Loucy (cell line): ENCODE results near the gene FAM193A.

ENCODE experiments used
- H2AFZ ChIP-seq: fragments of 200-600 bp; sonication (generic); 2 replicates; pipeline ENCODE4 v1.6.0; 2016; ENCODE audit warnings: antibody characterized with exemption, mild to moderate bottlenecking, low read length, moderate library complexity
- H3F3A ChIP-seq: fragments of 200-600 bp; 2 replicates; pipeline ENCODE4 v1.6.0; 2016; ENCODE audit warnings: antibody characterized with exemption, low read depth, mild to moderate bottlenecking
- H3K27me3 ChIP-seq: fragments of 200-600 bp; sonication (generic); 2 replicates; pipeline ENCODE4 v1.6.1; 2014; ENCODE audit warnings: low read length, mild to moderate bottlenecking; ENCODE audit not compliant: insufficient read depth, poor library complexity, severe bottlenecking
- H3K36me3 ChIP-seq: fragments of 200-600 bp; sonication (generic); 2 replicates; pipeline ENCODE4 v1.6.1; 2016; ENCODE audit warnings: low read length; ENCODE audit not compliant: insufficient read depth
- H3K4me1 ChIP-seq: fragments of 200-600 bp; sonication (generic); 2 replicates; pipeline ENCODE4 v1.5.1; 2014; ENCODE audit warnings: low read length, mild to moderate bottlenecking; ENCODE audit not compliant: insufficient read depth, poor library complexity, severe bottlenecking
- H3K4me2 ChIP-seq: fragments of 200-600 bp; sonication (generic); 2 replicates; pipeline ENCODE4 v1.6.0; 2014; ENCODE audit warnings: antibody characterized with exemption, low read length, low read depth, mild to moderate bottlenecking; ENCODE audit not compliant: poor library complexity, severe bottlenecking
- H3K4me3 ChIP-seq: fragments of 200-600 bp; sonication (generic); 2 replicates; pipeline ENCODE4 v1.5.1; 2014; ENCODE audit warnings: low read length, mild to moderate bottlenecking, mixed read lengths; ENCODE audit not compliant: poor library complexity, severe bottlenecking
- H3K79me2 ChIP-seq: fragments of 200-600 bp; sonication (generic); 2 replicates; pipeline ENCODE4 v1.6.1; 2014; ENCODE audit warnings: low read length; ENCODE audit not compliant: insufficient read depth
- H3K9ac ChIP-seq: fragments of 200-600 bp; sonication (generic); 2 replicates; pipeline ENCODE4 v1.6.0; 2014; ENCODE audit warnings: mild to moderate bottlenecking, low read depth, low read length, moderate library complexity; ENCODE audit not compliant: poor library complexity, severe bottlenecking
- H3K9me2 ChIP-seq: fragments of 200-600 bp; sonication (generic); replicated peaks from 2 replicates; pipeline ENCODE4 v1.6.1; 2016; ENCODE audit warnings: low read depth, low read length, mixed read lengths
- H3K9me3 ChIP-seq: fragments of 200-600 bp; sonication (generic); 2 replicates; pipeline ENCODE4 v1.6.1; 2014; ENCODE audit warnings: mild to moderate bottlenecking, antibody characterized with exemption, low read length, low read depth; ENCODE audit not compliant: insufficient read depth
- H4K20me1 ChIP-seq: fragments of 200-600 bp; sonication (generic); 2 replicates; pipeline ENCODE4 v1.6.0; 2014; ENCODE audit warnings: antibody characterized with exemption, low read length, mild to moderate bottlenecking; ENCODE audit not compliant: insufficient read depth, poor library complexity, severe bottlenecking
- EZH2phosphoT487 ChIP-seq: fragments of 200-600 bp; IDR thresholded peaks from 2 replicates; pipeline ENCODE4 v1.6.1; 2018; ENCODE audit warnings: antibody characterized with exemption, mild to moderate bottlenecking, moderate library complexity, borderline replicate concordance
- TF ChIP-seq, protein P1 (sequence below): fragments of 200-600 bp; sonication (generic); conservative IDR thresholded peaks from 2 replicates; pipeline ENCODE4 v1.5.1; 2014; ENCODE audit warnings: mild to moderate bottlenecking, antibody characterized with exemption, low read length

Gene FAM193A

DNA sequence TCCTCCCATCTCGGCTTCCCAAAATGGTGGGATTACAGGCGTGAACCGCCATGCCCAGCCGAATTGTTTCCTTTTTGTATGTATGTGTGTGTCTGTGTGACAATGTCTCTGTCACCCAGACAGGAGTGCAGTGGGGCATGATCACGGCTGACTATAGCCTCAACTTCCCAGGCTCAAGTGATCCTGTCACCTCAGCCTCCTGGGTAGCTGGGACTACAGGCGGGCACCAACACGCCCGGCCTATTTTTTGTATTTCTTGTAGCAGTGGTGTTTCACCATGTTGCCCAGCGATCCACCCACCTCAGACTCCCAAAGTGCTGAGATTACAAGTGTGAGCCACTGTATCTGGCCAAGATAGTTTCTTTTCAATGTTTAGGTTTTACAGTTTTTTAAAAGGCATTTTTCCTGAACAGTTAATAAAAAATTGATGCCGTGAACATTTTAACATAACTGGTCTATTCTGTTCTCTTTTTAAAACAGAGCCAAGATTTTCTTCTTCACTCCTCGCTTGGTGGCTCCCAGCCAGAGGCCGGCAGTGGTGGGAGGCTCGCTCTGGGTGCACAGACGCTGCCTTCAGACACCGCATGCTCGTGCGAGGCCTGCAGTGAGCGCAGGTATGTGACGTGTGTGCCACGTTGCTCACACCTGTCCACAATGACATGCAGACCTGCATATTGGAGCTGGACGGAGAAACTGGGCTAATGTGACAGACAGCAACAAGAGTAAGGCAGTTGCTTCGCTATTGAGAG lies 88.5 kb downstream of the FAM193A start:
- TF ChIP-seq, protein P1, sequence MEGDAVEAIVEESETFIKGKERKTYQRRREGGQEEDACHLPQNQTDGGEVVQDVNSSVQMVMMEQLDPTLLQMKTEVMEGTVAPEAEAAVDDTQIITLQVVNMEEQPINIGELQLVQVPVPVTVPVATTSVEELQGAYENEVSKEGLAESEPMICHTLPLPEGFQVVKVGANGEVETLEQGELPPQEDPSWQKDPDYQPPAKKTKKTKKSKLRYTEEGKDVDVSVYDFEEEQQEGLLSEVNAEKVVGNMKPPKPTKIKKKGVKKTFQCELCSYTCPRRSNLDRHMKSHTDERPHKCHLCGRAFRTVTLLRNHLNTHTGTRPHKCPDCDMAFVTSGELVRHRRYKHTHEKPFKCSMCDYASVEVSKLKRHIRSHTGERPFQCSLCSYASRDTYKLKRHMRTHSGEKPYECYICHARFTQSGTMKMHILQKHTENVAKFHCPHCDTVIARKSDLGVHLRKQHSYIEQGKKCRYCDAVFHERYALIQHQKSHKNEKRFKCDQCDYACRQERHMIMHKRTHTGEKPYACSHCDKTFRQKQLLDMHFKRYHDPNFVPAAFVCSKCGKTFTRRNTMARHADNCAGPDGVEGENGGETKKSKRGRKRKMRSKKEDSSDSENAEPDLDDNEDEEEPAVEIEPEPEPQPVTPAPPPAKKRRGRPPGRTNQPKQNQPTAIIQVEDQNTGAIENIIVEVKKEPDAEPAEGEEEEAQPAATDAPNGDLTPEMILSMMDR, result no peak
- no peak for TF ChIP-seq EZH2phosphoT487
- peaks cover 48% of the 10 kb centered on the region for H3K79me2 ChIP-seq
- H3K4me2 ChIP-seq, result no peak overlapping the region
- H2AFZ ChIP-seq, result no peak overlapping the region
- H3F3A ChIP-seq, result no peaks in the 10 kb centered on the region
- no peaks in the 10 kb centered on the region for H3K27me3 ChIP-seq
- no peaks in the 10 kb centered on the region for H3K9me3 ChIP-seq
- no peaks in the 10 kb centered on the region for H3K9me2 ChIP-seq
- peaks cover 39% of the 10 kb centered on the region for H3K36me3 ChIP-seq
- H3K4me1 ChIP-seq, result no peaks in the 10 kb centered on the region
- no peak overlapping the region for H3K4me3 ChIP-seq
- no peak overlapping the region for H3K9ac ChIP-seq
- H4K20me1 ChIP-seq, result peaks cover 46% of the 10 kb centered on the region

DNA sequence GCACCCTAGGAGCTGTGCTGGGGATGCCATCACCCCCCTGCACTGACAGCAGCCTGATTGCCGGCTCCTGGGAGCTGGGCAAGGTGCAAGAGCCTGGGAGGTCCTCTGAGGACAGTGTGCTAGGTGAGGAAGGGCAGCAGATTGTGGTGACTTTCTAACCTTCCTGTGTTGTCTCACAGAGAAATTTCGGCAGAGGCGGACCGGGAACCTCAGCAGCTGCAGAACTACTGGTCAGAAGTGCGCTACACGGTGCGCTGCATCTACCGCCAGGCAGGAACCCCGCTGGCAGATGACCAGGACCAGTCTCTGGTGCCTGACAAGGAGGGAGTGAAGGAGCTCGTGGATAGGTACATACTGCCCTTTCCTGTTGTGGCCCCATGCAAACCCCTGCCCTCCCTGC lies 89.8 kb downstream of the FAM193A start:
- H3K36me3 ChIP-seq, result peaks cover 52% of the 10 kb centered on the region
- TF ChIP-seq, protein P1, result no peak
- TF ChIP-seq EZH2phosphoT487, result no peak
- no peak overlapping the region for H3K4me2 ChIP-seq
- H3K9me2 ChIP-seq, result no peaks in the 10 kb centered on the region
- peaks cover 35% of the 10 kb centered on the region for H4K20me1 ChIP-seq
- H2AFZ ChIP-seq, result no peak overlapping the region
- no peak overlapping the region for H3K4me3 ChIP-seq
- no peaks in the 10 kb centered on the region for H3K27me3 ChIP-seq
- H3K4me1 ChIP-seq, result no peaks in the 10 kb centered on the region
- H3K9ac ChIP-seq, result no peak overlapping the region
- H3F3A ChIP-seq, result no peaks in the 10 kb centered on the region
- H3K9me3 ChIP-seq, result no peaks in the 10 kb centered on the region
- peaks cover 35% of the 10 kb centered on the region for H3K79me2 ChIP-seq

DNA sequence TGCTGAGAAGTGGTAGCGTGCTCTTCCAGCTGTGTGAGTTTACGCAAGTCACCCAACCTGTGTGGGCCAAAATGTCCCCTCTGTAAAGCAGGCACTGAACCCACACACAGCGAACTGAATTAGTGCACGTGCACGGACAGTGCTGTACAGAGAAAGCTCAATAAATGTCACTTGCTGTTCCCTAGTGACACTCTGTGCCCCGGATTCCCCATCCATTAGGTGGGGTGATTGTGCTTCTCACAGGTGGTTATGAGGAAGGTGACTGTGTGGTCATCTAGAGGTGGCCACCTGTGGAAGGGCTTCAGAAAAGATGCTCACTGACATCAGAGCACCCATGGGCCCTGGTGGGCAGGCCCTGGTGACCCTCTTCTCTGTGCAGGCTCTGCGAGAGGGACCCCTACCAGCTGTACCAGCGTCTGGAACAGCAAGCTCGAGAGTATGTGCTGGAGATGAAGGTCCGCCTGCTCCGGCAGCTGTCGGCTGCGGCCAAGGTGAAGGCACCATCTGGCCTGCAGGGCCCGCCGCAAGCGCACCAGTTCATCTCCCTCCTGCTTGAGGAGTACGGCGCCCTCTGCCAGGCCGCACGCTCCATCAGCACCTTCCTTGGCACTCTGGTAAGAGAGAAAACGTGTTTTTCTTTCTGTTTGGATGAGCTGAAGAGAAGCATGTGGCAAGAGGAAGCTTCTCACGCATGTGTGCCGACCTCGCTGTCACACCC lies 94.3 kb downstream of the FAM193A start:
- Histone ChIP-seq H3K9ac (no peak overlapping the region), H3K36me3 (peaks cover 83% of the 10 kb centered on the region)

More for the DNA sequence above, 94.3 kb downstream of the FAM193A start:
- TF ChIP-seq EZH2phosphoT487, result no peak
- TF ChIP-seq, protein P1, result 0 out of 2 replicates have a peak, but pooled peaks have one; percentile 11
- H3K4me1 ChIP-seq, result no peaks in the 10 kb centered on the region
- H3F3A ChIP-seq, result no peaks in the 10 kb centered on the region
- no peaks in the 10 kb centered on the region for H3K27me3 ChIP-seq
- no peaks in the 10 kb centered on the region for H3K79me2 ChIP-seq
- no peak overlapping the region for H3K4me2 ChIP-seq
- no peak overlapping the region for H2AFZ ChIP-seq
- no peak overlapping the region for H3K4me3 ChIP-seq
- no peaks in the 10 kb centered on the region for H3K9me3 ChIP-seq
- H3K9me2 ChIP-seq, result no peaks in the 10 kb centered on the region
- no peaks in the 10 kb centered on the region for H4K20me1 ChIP-seq
